SU-DHL-6 (cell line): Measurements from ENCODE around the gene FPGS.

Experiments
- H2AFZ ChIP-seq: fragments of 200-600 bp; sonication (generic); 2 replicates; pipeline ENCODE4 v1.6.1; 2014; ENCODE audit warnings: low read depth, mild to moderate bottlenecking, moderate library complexity, mixed read lengths, antibody characterized with exemption, low read length; ENCODE audit not compliant: severe bottlenecking
- H3F3A ChIP-seq: fragments of 200-600 bp; shearing (Covaris generic); 2 replicates; pipeline ENCODE4 v1.6.0; 2016; ENCODE audit warnings: antibody characterized with exemption, mild to moderate bottlenecking; ENCODE audit not compliant: insufficient read depth
- H3K27ac ChIP-seq: fragments of 200-600 bp; sonication (generic); 2 replicates; pipeline ENCODE4 v1.5.1; 2016; ENCODE audit warnings: low read depth, mild to moderate bottlenecking, low read length, moderate library complexity, mixed read lengths
- H3K27me3 ChIP-seq: fragments of 200-600 bp; sonication (generic), shearing (Covaris generic); 2 replicates; pipeline ENCODE4 v1.6.0; 2014; ENCODE audit warnings: mild to moderate bottlenecking, low read length
- H3K36me3 ChIP-seq: fragments of 200-600 bp; sonication (generic); 2 replicates; pipeline ENCODE4 v1.6.1; 2014; ENCODE audit warnings: mild to moderate bottlenecking, low read length, mixed read lengths
- H3K4me2 ChIP-seq: fragments of 300-600, 200-600 bp; shearing (Covaris generic), sonication (generic); 2 replicates; pipeline ENCODE4 v1.6.0; 2014; ENCODE audit warnings: low read length, low read depth, mild to moderate bottlenecking; ENCODE audit not compliant: poor library complexity, severe bottlenecking
- H3K4me3 ChIP-seq: fragments of 200-600 bp; sonication (generic); 2 replicates; pipeline ENCODE4 v1.5.1; 2014; ENCODE audit warnings: antibody characterized with exemption, low read length, mild to moderate bottlenecking, mixed read lengths; ENCODE audit not compliant: insufficient read depth, poor library complexity, severe bottlenecking
- H3K79me2 ChIP-seq: fragments of 200-600 bp; sonication (generic); 2 replicates; pipeline ENCODE4 v1.6.1; 2014; ENCODE audit warnings: mild to moderate bottlenecking, low read length, moderate library complexity; ENCODE audit not compliant: insufficient read depth
- H3K9ac ChIP-seq: fragments of 200-600 bp; sonication (generic); 2 replicates; pipeline ENCODE4 v1.7.0; 2014; ENCODE audit warnings: mild to moderate bottlenecking, low read length
- H3K9me2 ChIP-seq: fragments of 200-600 bp; sonication (generic); replicated peaks from 2 replicates; pipeline ENCODE4 v1.6.1; 2014; ENCODE audit warnings: low read length; ENCODE audit not compliant: insufficient read depth
- H3K9me3 ChIP-seq: fragments of 200-600 bp; sonication (generic); 2 replicates; pipeline ENCODE4 v1.6.1; 2014; ENCODE audit warnings: low read length, mixed read lengths; ENCODE audit not compliant: insufficient read depth
- H4K20me1 ChIP-seq: fragments of 200-600 bp; sonication (generic); 2 replicates; pipeline ENCODE4 v1.6.1; 2014; ENCODE audit warnings: low read depth, mild to moderate bottlenecking, antibody characterized with exemption, low read length, moderate library complexity, mixed read lengths
- CTCF ChIP-seq: fragments of 200-600 bp; sonication (generic); IDR thresholded peaks from one replicate; pipeline ENCODE4 v1.5.1; 2017; ENCODE audit warnings: antibody characterized with exemption, mild to moderate bottlenecking, low read length, moderate library complexity; ENCODE audit not compliant: insufficient read depth, poor library complexity, severe bottlenecking
- EZH2phosphoT487 ChIP-seq: fragments of 200-600 bp; sonication (generic), shearing (Covaris generic); conservative IDR thresholded peaks from 2 replicates; pipeline ENCODE4 v1.6.1; 2018; ENCODE audit warnings: mild to moderate bottlenecking, antibody characterized with exemption, low read length, moderate library complexity, mixed read lengths

The FPGS gene

DNA sequence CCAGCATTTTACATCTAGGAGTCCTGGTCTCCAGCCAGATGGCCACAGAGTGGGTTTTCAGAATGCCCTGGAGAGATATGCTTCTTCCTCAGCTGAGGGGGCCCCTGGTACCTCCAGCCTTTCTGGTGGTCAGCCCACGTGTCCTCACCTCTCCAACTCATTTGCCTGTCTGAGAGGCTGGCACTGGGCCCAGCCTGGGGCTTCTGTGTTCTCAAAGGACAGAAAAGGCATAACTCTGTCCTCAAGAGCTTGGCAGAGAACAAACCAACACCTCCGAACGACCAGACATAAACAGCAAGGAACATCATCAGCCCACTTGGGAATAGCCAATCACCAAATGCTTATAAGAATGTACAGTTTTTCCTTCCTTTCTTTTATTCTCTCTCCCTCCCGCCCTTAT lies 34.7 kb downstream of the FPGS start:
- no peaks in the 10 kb centered on the region for H3K9me3 ChIP-seq
- H3K4me3 ChIP-seq = no peak overlapping the region
- H3K9me2 ChIP-seq = no peaks in the 10 kb centered on the region
- H2AFZ ChIP-seq = no peak overlapping the region
- no peaks in the 10 kb centered on the region for H3K27me3 ChIP-seq
- TF ChIP-seq EZH2phosphoT487 (no peak), CTCF (no peak)
- no peaks in the 10 kb centered on the region for H4K20me1 ChIP-seq
- no peak overlapping the region for H3K9ac ChIP-seq
- H3K36me3 ChIP-seq = no peaks in the 10 kb centered on the region
- H3F3A ChIP-seq = no peaks in the 10 kb centered on the region
- H3K27ac ChIP-seq = no peak overlapping the region
- H3K79me2 ChIP-seq = no peaks in the 10 kb centered on the region
- H3K4me2 ChIP-seq = no peak overlapping the region

DNA sequence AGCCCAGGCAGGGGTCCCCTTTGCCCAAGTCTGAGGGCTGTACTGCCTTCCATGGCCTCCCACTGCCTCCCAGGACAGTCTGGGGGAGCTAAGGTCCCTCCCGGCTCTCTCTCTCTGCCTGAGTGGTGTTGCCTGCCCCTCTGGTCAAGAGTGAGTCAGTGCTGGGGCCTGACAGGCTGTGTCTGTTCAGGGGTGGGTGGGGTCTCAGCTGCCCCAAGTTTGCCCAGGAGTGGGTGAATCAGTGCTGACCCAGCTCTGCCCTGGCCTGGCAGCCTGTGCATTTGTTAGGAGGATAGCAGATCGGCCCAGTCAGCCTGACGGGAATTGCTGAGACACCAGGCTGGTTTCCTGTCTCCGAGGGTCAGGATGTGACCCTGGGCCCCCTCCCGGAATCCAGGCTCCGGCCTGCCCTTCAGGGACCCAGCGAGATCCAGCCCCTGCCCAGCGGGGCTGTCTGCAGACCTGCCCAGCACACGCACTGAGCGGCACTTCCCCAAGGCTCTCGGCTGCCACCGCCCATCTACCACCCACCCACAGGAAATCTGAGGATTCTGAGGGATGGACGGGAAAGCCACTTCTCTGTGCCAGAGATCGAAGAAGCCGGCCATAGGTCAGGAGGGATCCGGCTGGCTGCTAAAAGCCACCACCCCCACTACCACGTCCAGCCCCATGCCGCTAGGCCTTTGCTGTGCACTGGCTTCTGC lies 35.8 kb downstream of the FPGS start:
- TF ChIP-seq CTCF = no peak
- TF ChIP-seq EZH2phosphoT487 = no peak

DNA sequence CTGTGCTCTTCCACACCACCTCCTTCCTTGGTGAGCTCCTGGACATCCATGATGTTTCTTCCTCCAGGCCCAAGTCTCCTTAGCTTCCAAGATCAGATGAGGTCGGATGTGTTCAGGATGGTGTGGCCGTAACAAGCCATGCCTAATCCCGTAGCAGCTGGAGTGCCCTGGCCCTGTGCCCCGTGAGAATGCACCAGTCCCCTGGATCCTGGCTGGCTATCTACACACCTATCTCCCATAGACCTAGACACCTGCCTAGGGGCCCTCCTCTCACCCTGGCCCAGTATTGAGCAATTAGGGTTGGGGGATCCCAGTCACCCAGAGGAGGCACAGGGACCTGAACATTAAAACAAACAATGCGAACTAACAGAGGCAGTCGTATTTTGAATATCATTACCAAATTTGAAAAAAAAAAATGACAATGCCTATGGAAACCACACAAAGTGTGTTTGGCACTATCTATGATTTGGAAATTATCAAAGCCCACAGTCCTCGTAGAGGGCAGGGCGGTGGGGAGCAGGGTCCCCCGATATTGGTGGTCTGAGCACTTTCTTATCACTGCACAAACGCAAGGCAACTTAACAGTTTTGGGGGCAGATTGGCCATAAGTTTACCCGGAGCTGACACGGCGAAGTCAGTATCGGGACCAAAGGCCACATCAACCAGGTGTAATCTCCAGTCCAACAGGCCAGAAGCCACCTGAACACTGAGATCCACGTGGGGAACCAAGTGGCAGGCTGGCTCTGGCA lies 38.6 kb downstream of the FPGS start:
- no peaks in the 10 kb centered on the region for H3K27me3 ChIP-seq
- H3K9me2 ChIP-seq = no peaks in the 10 kb centered on the region
- H3K4me3 ChIP-seq = no peak overlapping the region
- TF ChIP-seq CTCF (no peak), EZH2phosphoT487 (no peak)
- no peaks in the 10 kb centered on the region for H3K36me3 ChIP-seq
- H3F3A ChIP-seq = no peaks in the 10 kb centered on the region
- H3K4me2 ChIP-seq = no peak overlapping the region
- no peak overlapping the region for H2AFZ ChIP-seq
- no peaks in the 10 kb centered on the region for H3K9me3 ChIP-seq
- no peaks in the 10 kb centered on the region for H3K79me2 ChIP-seq
- no peak overlapping the region for H3K27ac ChIP-seq
- H3K9ac ChIP-seq = no peak overlapping the region
- no peaks in the 10 kb centered on the region for H4K20me1 ChIP-seq

More for the DNA sequence above, 35.8 kb downstream of the FPGS start:
- Histone ChIP-seq H2AFZ (no peak overlapping the region), H3K4me2 (no peak overlapping the region), H3K79me2 (no peaks in the 10 kb centered on the region), H3K27ac (no peak overlapping the region), H3K36me3 (no peaks in the 10 kb centered on the region), H3K9ac (no peak overlapping the region), H3F3A (no peaks in the 10 kb centered on the region), H3K9me3 (no peaks in the 10 kb centered on the region), H3K9me2 (no peaks in the 10 kb centered on the region), H4K20me1 (no peaks in the 10 kb centered on the region), H3K4me3 (no peak overlapping the region), H3K27me3 (no peaks in the 10 kb centered on the region)
